GM12891 (cell line): ENCODE measurements around the gene ARHGAP24.

Experiments
- PAX5 ChIP-seq: IDR thresholded peaks from 2 replicates; pipeline ENCODE4 v1.6.1; 2011; ENCODE audit warnings: low read length, moderate library complexity, mild to moderate bottlenecking; ENCODE audit not compliant: insufficient read depth, severe bottlenecking
- POLR2A ChIP-seq: IDR thresholded peaks from 2 replicates; pipeline ENCODE4 v1.6.1; 2011; ENCODE audit warnings: low read depth, low read length, control low read depth
- POLR2AphosphoS5 ChIP-seq: IDR thresholded peaks from 2 replicates; pipeline ENCODE4 v1.6.1; 2011; ENCODE audit warnings: low read depth, low read length, control low read depth
- POU2F2 ChIP-seq: IDR thresholded peaks from 2 replicates; pipeline ENCODE4 v1.6.1; 2011; ENCODE audit warnings: low read depth, mild to moderate bottlenecking, control low read depth, low read length, moderate library complexity
- SPI1 ChIP-seq: IDR thresholded peaks from 2 replicates; pipeline ENCODE4 v1.6.1; 2011; ENCODE audit warnings: low read depth, low read length, control low read depth
- TAF1 ChIP-seq: IDR thresholded peaks from 2 replicates; pipeline ENCODE4 v1.6.1; 2011; ENCODE audit warnings: low read depth, low read length, control low read depth

DNA sequence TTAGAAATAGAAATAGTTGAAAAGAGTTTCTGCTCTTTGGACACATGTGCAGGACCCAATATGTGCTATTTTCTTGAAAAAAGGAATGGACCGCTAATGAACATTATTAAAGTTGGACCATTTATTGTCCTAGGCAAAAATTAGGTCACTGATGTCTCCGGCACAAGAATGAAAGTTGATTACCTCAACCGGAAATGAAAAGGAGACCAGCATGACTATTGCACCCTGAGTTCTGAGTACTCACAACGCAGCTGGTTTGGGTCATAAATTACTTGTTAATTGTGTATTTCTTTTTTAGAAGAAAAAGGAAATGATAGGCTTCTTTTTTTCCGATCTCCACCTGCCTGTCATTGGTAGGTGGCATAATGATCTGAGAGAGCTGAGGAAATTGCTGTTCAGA, 232.7 kb downstream of the ARHGAP24 start:
- TF ChIP-seq TAF1 (no peak), POLR2A (no peak), POLR2AphosphoS5 (no peak), SPI1 (no peak), POU2F2 (no peak), PAX5 (no peak)
